Body of pancreas (tissue), 4 donors: ENCODE data around the gene TST.

ENCODE experiments used
- CTCF ChIP-seq, 7 experiments: fragments of 450-650 bp in 4 of 7; fragments of 200-600 bp in 3 of 7; sonication (generic) in 3 of 7; IDR thresholded peaks; one replicate each; pipeline ENCODE4 v1.5.1; 2016 to 2019; ENCODE audit warnings: antibody characterized with exemption in 7 of 7
- POLR2A ChIP-seq, 3 donors: fragments of 450-650 bp; IDR thresholded peaks; one replicate each; pipeline ENCODE4 v1.6.1; 2016; ENCODE audit warnings: antibody characterized with exemption in 3 of 3, mild to moderate bottlenecking in 2 of 3

GRCh38 chr22:37008365-37008764, 10.9 kb downstream of the TST start:
- TF ChIP-seq POLR2A (IDR thresholded peaks at IDR 0.05), result no peak
- TF ChIP-seq CTCF (IDR thresholded peaks at IDR 0.05), result no peak
